GM13977 (cell line): ENCODE data around the gene MICAL1.
A peak's percentile ranks its signal among the peaks of the same experiment; 100 is the strongest.

Experiments
- DNase-seq: peaks from one replicate; pipeline ENCODE4 v3.0.0; 2012; ENCODE audit warnings: low spot score
- in situ Hi-C: fragments of 300-500 bp; cut with MboI; formaldehyde crosslinking; loops from one replicate; pipeline ENCODE4 v1.12.0; 2022; ENCODE audit warnings: low sequenced_read_pairs, low pct_unique_long_range_greater_than_20kb, mixed read lengths, inconsistent platforms; ENCODE audit not compliant: unreplicated experiment
- TF ChIP-seq, protein P1 (sequence below): IDR thresholded peaks from 2 replicates; pipeline ENCODE4 v1.5.1; 2012; ENCODE audit warnings: mild to moderate bottlenecking, control low read depth; ENCODE audit not compliant: insufficient read depth; ENCODE audit errors: extremely low read depth, missing control alignments

Gene MICAL1

DNA sequence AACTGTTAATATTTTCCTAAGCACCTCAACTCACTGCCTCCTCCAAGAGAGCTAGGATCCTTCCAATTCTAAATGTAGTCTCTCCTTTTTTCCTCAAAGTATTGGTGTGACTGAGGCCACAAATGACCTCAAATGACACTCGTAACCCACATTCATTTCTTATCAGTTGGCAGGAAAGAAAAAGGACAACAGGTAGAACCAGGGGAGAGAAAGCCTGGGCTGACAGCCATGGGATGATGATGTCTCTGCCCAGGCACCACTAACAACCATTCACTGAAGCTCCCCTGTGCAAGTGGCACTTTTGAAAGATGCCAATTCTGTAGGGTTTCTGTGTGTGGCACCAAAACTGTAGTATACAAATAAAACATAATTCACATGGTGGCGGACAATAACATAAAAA lies 20.1 kb upstream of the MICAL1 start:
- TF ChIP-seq, protein P1, sequence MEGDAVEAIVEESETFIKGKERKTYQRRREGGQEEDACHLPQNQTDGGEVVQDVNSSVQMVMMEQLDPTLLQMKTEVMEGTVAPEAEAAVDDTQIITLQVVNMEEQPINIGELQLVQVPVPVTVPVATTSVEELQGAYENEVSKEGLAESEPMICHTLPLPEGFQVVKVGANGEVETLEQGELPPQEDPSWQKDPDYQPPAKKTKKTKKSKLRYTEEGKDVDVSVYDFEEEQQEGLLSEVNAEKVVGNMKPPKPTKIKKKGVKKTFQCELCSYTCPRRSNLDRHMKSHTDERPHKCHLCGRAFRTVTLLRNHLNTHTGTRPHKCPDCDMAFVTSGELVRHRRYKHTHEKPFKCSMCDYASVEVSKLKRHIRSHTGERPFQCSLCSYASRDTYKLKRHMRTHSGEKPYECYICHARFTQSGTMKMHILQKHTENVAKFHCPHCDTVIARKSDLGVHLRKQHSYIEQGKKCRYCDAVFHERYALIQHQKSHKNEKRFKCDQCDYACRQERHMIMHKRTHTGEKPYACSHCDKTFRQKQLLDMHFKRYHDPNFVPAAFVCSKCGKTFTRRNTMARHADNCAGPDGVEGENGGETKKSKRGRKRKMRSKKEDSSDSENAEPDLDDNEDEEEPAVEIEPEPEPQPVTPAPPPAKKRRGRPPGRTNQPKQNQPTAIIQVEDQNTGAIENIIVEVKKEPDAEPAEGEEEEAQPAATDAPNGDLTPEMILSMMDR, result no peak
- in situ Hi-C loops, result no loop called here
- no peak for DNase-seq

DNA sequence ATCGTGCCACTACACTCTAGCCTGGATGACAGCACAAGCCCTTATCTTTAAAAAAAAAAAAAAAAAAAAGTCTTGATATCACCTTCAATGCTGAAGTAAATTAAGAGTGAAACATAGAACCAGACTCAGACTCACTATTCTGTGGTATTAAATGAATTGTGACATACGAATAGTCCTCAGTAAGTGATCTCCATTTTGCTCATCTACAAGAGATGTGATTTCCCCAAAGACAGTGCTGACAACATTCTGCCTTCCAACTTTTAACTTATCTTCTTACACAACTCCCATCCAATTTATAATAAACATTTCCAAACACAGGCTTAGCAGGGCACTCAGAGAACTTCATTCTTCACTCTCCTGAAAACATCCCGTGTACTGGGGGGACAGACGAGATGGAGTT lies 19.4 kb upstream of the MICAL1 start:
- TF ChIP-seq, protein P1, result no peak
- in situ Hi-C loops, result no loop called here
- DNase-seq, result no peak

DNA sequence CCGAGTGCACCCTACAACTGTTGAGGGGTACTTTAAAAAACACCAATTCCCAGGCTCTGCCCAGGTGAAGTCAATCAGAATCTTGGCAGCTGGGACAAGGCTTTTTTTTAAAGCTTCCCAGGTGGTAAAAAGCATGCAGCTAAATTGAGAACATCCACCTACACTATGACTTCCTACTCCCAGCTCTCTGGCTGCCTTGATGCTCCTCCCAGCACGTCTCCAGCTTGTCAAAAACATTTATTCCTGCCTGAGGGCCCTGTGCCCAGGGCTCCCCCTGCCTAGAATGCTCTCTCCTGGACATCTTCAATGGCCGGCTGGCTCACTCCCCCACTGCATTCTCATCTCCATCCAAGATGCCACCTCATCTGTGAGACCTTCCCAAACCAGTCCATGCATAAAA lies 17.5 kb upstream of the MICAL1 start:
- in situ Hi-C loops, result no loop called here
- no peak for DNase-seq
- TF ChIP-seq, protein P1, result no peak

DNA sequence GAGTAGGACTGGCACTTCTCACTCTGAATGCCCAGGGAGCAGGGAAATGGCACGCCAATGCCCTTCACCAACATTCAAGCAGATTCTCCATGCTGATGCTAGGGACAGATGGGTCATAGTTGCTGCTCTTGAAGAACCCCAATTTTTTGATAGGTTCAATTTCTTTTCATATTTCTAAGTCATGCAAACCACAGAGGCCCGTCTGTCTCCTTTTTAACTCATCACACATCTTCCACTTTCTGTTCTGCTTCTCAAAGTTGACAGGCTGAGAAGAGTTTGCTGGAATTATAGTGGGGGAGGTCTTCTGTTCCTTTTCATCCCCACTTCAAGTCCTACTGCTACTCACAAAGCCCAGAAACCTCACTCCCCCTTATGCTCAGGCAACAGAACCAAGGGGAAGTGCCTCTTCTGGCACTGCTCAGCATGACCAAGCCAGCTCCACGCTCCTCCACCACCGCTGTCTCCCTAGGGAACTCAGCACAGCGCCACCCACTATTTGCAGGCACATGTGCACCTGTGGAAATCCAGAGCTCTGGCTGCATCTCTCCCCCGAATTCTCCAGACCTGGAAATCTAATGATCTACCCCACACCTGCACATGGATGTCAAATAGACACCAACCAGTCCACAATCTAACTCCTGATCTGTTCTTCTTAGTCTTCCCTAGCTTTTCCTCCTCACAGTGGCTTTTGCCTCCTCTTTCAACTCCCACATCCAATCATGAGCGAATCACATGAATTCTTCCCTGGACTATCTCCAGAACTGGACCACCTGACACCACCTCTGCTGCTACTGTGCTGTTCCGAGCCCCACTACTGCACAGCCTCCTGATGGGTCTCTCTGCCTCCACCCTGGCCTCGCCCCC lies 16.8 kb upstream of the MICAL1 start:
- DNase-seq, result no peak
- in situ Hi-C loops, result no loop called here
- TF ChIP-seq, protein P1, result peak; percentile 39

DNA sequence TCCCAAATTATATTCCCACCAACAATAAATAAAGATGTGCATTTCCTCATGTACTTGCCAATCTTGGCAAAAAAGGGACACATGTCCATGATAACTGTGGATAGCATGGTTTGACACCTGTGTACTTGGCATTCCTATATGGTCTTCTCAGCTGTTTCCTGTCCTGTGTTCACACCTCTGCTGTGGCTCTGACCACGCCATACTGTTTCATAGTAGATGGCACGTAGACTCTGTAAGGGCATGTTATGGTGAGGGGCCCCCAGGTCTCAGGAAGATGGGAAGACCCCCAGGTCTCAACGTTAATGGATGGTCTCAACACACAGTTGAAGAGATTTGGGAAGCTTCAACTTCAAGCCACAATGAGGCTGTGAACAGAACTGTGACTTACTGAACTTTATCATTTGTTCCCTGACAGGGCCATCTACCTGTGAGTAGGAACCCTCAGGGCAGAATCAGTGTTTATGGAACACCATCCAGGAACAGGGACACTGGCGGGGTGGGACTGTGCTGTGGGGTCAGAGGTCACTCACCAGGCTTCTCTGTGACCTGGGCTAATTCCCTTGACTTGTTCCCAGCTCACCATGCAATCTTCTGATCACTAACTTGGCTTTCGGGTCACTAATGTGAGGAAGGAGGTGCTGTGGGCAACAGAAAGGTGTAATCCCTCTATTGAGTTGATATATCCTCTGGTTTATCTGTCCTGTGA lies 15.7 kb upstream of the MICAL1 start:
- in situ Hi-C loops, result no loop called here
- DNase-seq, result no peak
- TF ChIP-seq, protein P1, result no peak

DNA sequence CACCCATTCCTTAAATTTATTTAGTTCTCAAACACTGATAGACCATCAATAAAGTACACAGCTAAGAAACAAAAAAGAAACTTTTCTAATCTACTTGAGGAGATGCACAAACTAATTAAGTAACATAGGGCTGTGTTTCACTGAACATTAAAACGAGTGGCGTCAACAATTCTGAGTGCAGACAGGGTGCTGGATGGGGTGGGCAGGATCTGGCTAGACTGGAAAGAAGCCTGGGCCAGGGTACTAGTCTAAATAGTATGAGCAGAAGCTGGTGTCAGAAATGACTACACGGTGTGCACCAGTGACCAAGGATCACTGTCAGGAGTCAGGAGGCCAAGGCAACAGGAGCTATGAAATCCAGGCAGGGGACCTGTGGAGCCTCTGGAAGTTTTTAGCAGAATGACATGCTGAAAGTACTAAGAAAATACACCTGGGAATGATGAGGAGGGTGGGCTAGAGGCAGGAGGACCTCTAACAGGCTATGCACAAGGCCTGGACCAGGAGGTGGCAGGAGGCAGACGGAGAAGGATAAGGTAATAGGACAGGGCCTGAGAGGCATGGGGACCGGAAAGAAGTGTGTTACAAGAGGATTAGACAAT lies 14.1 kb upstream of the MICAL1 start:
- no peak for DNase-seq
- TF ChIP-seq, protein P1, result no peak
- in situ Hi-C loops, result no loop called here
